ENCODE measurements around the gene ARF1. TPM values are rescaled to one million over a fixed set of nuclear protein-coding genes. Genes with fewer than 3 reads are reported as not detected.
A peak's percentile ranks its signal among the peaks of the same experiment; 100 is the strongest.
"Not testable (repeated sequence)": the region's sequence is repeated elsewhere in the genome, so short reads cannot be mapped to it uniquely, and the experiment has no call there.

Gene ARF1
- polyA plus RNA-seq, 4 donors = 326 to 381 (median 336) TPM

GRCh38 chr1:228100822-228101613 is 18.5 kb downstream of the ARF1 start:
- no peak for DNase-seq (ENCODE audit: low read depth in 4 of 4, low spot score in 3 of 4)

GRCh38 chr1:228101614-228101993 is 19.1 kb downstream of the ARF1 start:
- DNase-seq (ENCODE audit: low read depth in 4 of 4, low spot score in 3 of 4) = no peak

GRCh38 chr1:228101994-228102790 is 19.7 kb downstream of the ARF1 start:
- no peak for DNase-seq (ENCODE audit: low read depth in 4 of 4, low spot score in 3 of 4)

GRCh38 chr1:228102791-228103620 is 20.5 kb downstream of the ARF1 start, which contains the start of gene C1orf35:
Gene C1orf35 (minus strand): TSS chr1:228103325. CDS start chr1:228103227, 98 bp downstream.
- DNase-seq (ENCODE audit: low read depth in 4 of 4, low spot score in 3 of 4) = peak; percentile 85 to 95 (median 90)

GRCh38 chr1:228104526-228105269 is 22.2 kb downstream of the ARF1 start:
- no peak for DNase-seq (ENCODE audit: low read depth in 4 of 4, low spot score in 3 of 4)

- DNase-seq (ENCODE audit: low read depth in 4 of 4, low spot score in 3 of 4) = no peak
Observed at GRCh38 chr1:228105270-228105995, 22.9 kb downstream of the ARF1 start.

- DNase-seq (ENCODE audit: low read depth in 4 of 4, low spot score in 3 of 4) = no peak
Observed at GRCh38 chr1:228105996-228106799, 23.7 kb downstream of the ARF1 start.

GRCh38 chr1:228106800-228107054 is 24.2 kb downstream of the ARF1 start:
- no peak for DNase-seq (ENCODE audit: low read depth in 4 of 4, low spot score in 3 of 4)

- no peak for DNase-seq (ENCODE audit: low read depth in 4 of 4, low spot score in 3 of 4)
Observed at GRCh38 chr1:228107636-228108035, 25.1 kb downstream of the ARF1 start.

- no peak for DNase-seq (ENCODE audit: low read depth in 4 of 4, low spot score in 3 of 4)
Observed at GRCh38 chr1:228108055-228108690, 25.7 kb downstream of the ARF1 start.

GRCh38 chr1:228108742-228109072 is 26.2 kb downstream of the ARF1 start:
- DNase-seq (ENCODE audit: low read depth in 4 of 4, low spot score in 3 of 4) = no peak

- DNase-seq (ENCODE audit: low read depth in 4 of 4, low spot score in 3 of 4) = peak; percentile 93 to 99 (median 94)
Observed at GRCh38 chr1:228109073-228109961, 26.8 kb downstream of the ARF1 start, which contains the start of gene MRPL55. Gene MRPL55 (minus strand): TSS chr1:228109299. CDS start chr1:228108260, 1,039 bp downstream.

- peak in 2 of 4 donors; percentile 19 to 25 for DNase-seq (ENCODE audit: low read depth in 4 of 4, low spot score in 3 of 4)
Observed at GRCh38 chr1:228109962-228110488, 27.5 kb downstream of the ARF1 start.

- DNase-seq (ENCODE audit: low read depth in 4 of 4, low spot score in 3 of 4) = no peak
Observed at GRCh38 chr1:228110556-228110955, 28.0 kb downstream of the ARF1 start.

GRCh38 chr1:228111315-228111714 is 28.8 kb downstream of the ARF1 start:
- DNase-seq (ENCODE audit: low read depth in 4 of 4, low spot score in 3 of 4) = not testable (repeated sequence)

- no peak for DNase-seq (ENCODE audit: low read depth in 4 of 4, low spot score in 3 of 4)
Observed at GRCh38 chr1:228112167-228112566, 29.7 kb downstream of the ARF1 start.

GRCh38 chr1:228112617-228113016 is 30.1 kb downstream of the ARF1 start:
- no peak for DNase-seq (ENCODE audit: low read depth in 4 of 4, low spot score in 3 of 4)

Measured in right renal pelvis (tissue), 4 donors.